CD14-positive monocyte (primary cell): ENCODE data around the gene SEC24D. TPM values are rescaled to one million over a fixed set of nuclear protein-coding genes. Genes with fewer than 3 reads are reported as not detected.

Source experiments
- DNase-seq, 3 donors: peaks; one replicate each; pipeline ENCODE4 v3.0.0-alpha.2; 2011 to 2022
- H2AFZ ChIP-seq: 2 replicates; pipeline ENCODE4 v1.6.0; 2012; ENCODE audit warnings: mild to moderate bottlenecking, low read depth, low read length, inconsistent platforms; ENCODE audit not compliant: insufficient read depth, poor library complexity, severe bottlenecking
- H3K27ac ChIP-seq, 2 donors: 1 replicate in 1 of 2; 2 replicates in 1 of 2; pipeline ENCODE4 v1.5.1; 2012 to 2013; ENCODE audit warnings: low read length in 2 of 2, control low read depth in 1 of 2, inconsistent platforms in 1 of 2, low read depth in 1 of 2, mild to moderate bottlenecking in 1 of 2
- H3K27me3 ChIP-seq, 2 donors: one replicate each; pipeline versions ENCODE4 v1.6.0 to v1.6.1; 2011 to 2013; ENCODE audit warnings: low read length in 2 of 2; ENCODE audit not compliant: control insufficient read depth in 2 of 2, insufficient read depth in 2 of 2
- H3K36me3 ChIP-seq, 2 donors: replicated peaks in 1 of 2; 1 replicate in 1 of 2; 2 replicates in 1 of 2; pipeline versions ENCODE4 v1.5.1 to v1.6.1; 2012 to 2013; ENCODE audit warnings: low read length in 2 of 2, control low read depth in 1 of 2, inconsistent platforms in 1 of 2, mild to moderate bottlenecking in 1 of 2; ENCODE audit not compliant: insufficient read depth in 2 of 2, control insufficient read depth in 1 of 2
- H3K4me1 ChIP-seq, 2 donors: 1 replicate in 1 of 2; 2 replicates in 1 of 2; pipeline versions ENCODE4 v1.5.1 to v1.6.1; 2012 to 2013; ENCODE audit warnings: low read length in 2 of 2, control low read depth in 1 of 2, inconsistent platforms in 1 of 2, mild to moderate bottlenecking in 1 of 2, moderate library complexity in 1 of 2; ENCODE audit not compliant: insufficient read depth in 2 of 2, control insufficient read depth in 1 of 2
- H3K4me2 ChIP-seq: replicated peaks from 2 replicates; pipeline ENCODE3; 2012; ENCODE audit warnings: low read length, moderate library complexity, mild to moderate bottlenecking; ENCODE audit not compliant: poor library complexity, severe bottlenecking; ENCODE audit errors: extremely low read depth
- H3K4me3 ChIP-seq, 3 experiments: fragments of 200-600 bp in 1 of 3; sonication (generic) in 1 of 3; replicated peaks in 1 of 3; 1 replicate in 2 of 3; 2 replicates in 1 of 3; pipeline ENCODE4 v1.5.1; 2011 to 2013; ENCODE audit warnings: low read length in 3 of 3, mild to moderate bottlenecking in 3 of 3, control low read depth in 2 of 3, low read depth in 2 of 3, inconsistent platforms in 1 of 3, moderate library complexity in 1 of 3
- H3K79me2 ChIP-seq: 2 replicates; pipeline ENCODE4 v1.6.0; 2012; ENCODE audit warnings: mild to moderate bottlenecking, control low read depth, inconsistent platforms, low read length, moderate library complexity; ENCODE audit not compliant: insufficient read depth
- H3K9ac ChIP-seq: 2 replicates; pipeline ENCODE4 v1.6.0; 2017; ENCODE audit warnings: low read length, mild to moderate bottlenecking; ENCODE audit not compliant: insufficient read depth, poor library complexity, severe bottlenecking
- H3K9me3 ChIP-seq, 2 donors: replicated peaks in 1 of 2; 1 replicate in 1 of 2; 2 replicates in 1 of 2; pipeline versions ENCODE4 v1.5.1 to v1.6.1; 2012 to 2013; ENCODE audit warnings: low read length in 2 of 2, control low read depth in 1 of 2; ENCODE audit not compliant: control insufficient read depth in 1 of 2, insufficient read depth in 1 of 2
- H4K20me1 ChIP-seq: 2 replicates; pipeline ENCODE4 v1.6.0; 2012; ENCODE audit warnings: mild to moderate bottlenecking, low read length, control low read depth, moderate library complexity; ENCODE audit not compliant: insufficient read depth
- H3K27ac Mint-ChIP-seq, 7 donors: one replicate each; pipeline ENCODE4 v1.8.0; 2020; ENCODE audit warnings: mild to moderate bottlenecking in 7 of 7, mixed read lengths in 7 of 7, moderate library complexity in 6 of 7, inconsistent platforms in 2 of 7
- H3K27me3 Mint-ChIP-seq, 3 donors: one replicate each; pipeline ENCODE4 v1.8.0; 2021 to 2022; ENCODE audit warnings: low read depth in 3 of 3, mild to moderate bottlenecking in 3 of 3, mixed read lengths in 3 of 3, moderate library complexity in 3 of 3, inconsistent platforms in 1 of 3
- H3K36me3 Mint-ChIP-seq, 2 donors: one replicate each; pipeline ENCODE4 v1.8.0; 2020; ENCODE audit warnings: mixed read lengths in 2 of 2, inconsistent platforms in 1 of 2, mild to moderate bottlenecking in 1 of 2
- H3K4me1 Mint-ChIP-seq: one replicate; pipeline ENCODE4 v1.8.0; 2020; ENCODE audit warnings: mild to moderate bottlenecking, mixed read lengths
- H3K4me3 Mint-ChIP-seq, 2 donors: one replicate each; pipeline ENCODE4 v1.8.0; 2020; ENCODE audit warnings: mild to moderate bottlenecking in 2 of 2, mixed read lengths in 2 of 2, moderate library complexity in 1 of 2
- H3K9me3 Mint-ChIP-seq, 7 donors: one replicate each; pipeline ENCODE4 v1.8.0; 2020 to 2022; ENCODE audit warnings: mixed read lengths in 7 of 7, mild to moderate bottlenecking in 6 of 7, moderate library complexity in 6 of 7, inconsistent platforms in 2 of 7
- CTCF ChIP-seq: fragments of 200-600 bp; IDR thresholded peaks from one replicate; pipeline ENCODE4 v1.8.0; 2022; ENCODE audit warnings: antibody characterized with exemption, mild to moderate bottlenecking
- WGBS: methylation state at CpG from one replicate; pipeline ENCODE4 v1.1.5; 2013; ENCODE audit warnings: missing lambda C conversion rate; ENCODE audit not compliant: insufficient coverage; 5-methylcytosine and 5-hydroxymethylcytosine counted together
- intact Hi-C, 2 donors: fragments of 100-400 bp; cut with micrococcal nuclease; formaldehyde crosslinking; loops; one replicate each; pipeline versions ENCODE4 v1.15.0 to v1.15.1; 2023
- polyA plus RNA-seq, 3 donors: library from polyadenylated mRNA; depleted of rRNA in 1 of 3; unstranded in 2 of 3; stranded (reverse) in 1 of 3; fragments of 300-500 nt in 2 of 3; fragments of >200 nt in 1 of 3; fragmentation: Illumina TruSeq in 2 of 3; gene quantifications; 1 replicate in 2 of 3; 2 replicates in 1 of 3; pipeline ENCODE4 v1.2.3, GENCODE V29; 2012 to 2021

The SEC24D gene
- polyA plus RNA-seq, 3 donors = 16.8 to 31.3 (median 22.6) TPM

GRCh38 chr4:118848901-118849300, 13.0 kb upstream of the SEC24D start:
- Histone ChIP-seq H3K79me2 (no peaks in the 10 kb centered on the region), H2AFZ (peak overlapping the region; percentile 11), H4K20me1 (no peaks in the 10 kb centered on the region), H3K27me3 (no peaks in the 10 kb centered on the region), H3K27ac (no peak overlapping the region), H3K4me3 (no peak overlapping the region), H3K36me3 (no peaks in the 10 kb centered on the region), H3K4me1 (peaks cover 6 to 8% of the 10 kb centered on the region in 2 donors), H3K9me3 (no peaks in the 10 kb centered on the region), H3K9ac (no peak overlapping the region), H3K4me2 (no peak overlapping the region)
- Mint-ChIP-seq H3K27me3 (peaks cover 0 to 8% (median 3%) of the 10 kb centered on the region in 3 donors), H3K27ac (no peak overlapping the region), H3K36me3 (no peaks in the 10 kb centered on the region), H3K4me3 (no peak overlapping the region), H3K4me1 (peaks cover 14% of the 10 kb centered on the region), H3K9me3 (no peaks in the 10 kb centered on the region)
- intact Hi-C loops = no loop called here
- no peak for TF ChIP-seq CTCF
- DNase-seq = no peak

DNA sequence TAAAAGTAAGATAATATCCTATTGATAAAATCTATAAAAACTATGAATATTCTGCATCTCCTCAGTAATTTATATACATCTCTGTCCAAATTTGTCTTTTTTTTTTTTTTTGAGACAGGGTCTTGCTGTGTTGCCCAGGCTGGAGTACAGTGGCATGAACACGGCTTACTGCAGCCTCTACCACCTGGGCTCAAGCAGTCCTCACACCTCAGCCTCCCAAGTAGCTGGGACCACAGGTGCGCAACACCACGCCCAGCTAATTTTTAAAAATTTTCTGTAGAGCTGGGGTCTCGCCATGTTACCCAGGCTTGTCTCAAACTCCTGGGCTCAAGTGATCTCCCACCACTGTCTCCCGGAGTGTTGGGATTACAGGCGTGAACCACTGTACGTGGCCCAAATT, 12.3 kb upstream of the SEC24D start:
- Mint-ChIP-seq H3K4me1 (peaks cover 14% of the 10 kb centered on the region), H3K27ac (no peak overlapping the region), H3K27me3 (peaks cover 0 to 8% (median 3%) of the 10 kb centered on the region in 3 donors), H3K36me3 (no peaks in the 10 kb centered on the region), H3K4me3 (no peak overlapping the region), H3K9me3 (no peaks in the 10 kb centered on the region)
- WGBS = 97% methylated on average over 6 of the region's 7 CpGs
- Histone ChIP-seq H3K27me3 (no peaks in the 10 kb centered on the region), H3K4me2 (no peak overlapping the region), H3K36me3 (no peaks in the 10 kb centered on the region), H3K4me1 (peaks cover 6 to 8% of the 10 kb centered on the region in 2 donors), H3K9me3 (no peaks in the 10 kb centered on the region), H4K20me1 (no peaks in the 10 kb centered on the region), H3K9ac (no peak overlapping the region), H3K79me2 (no peaks in the 10 kb centered on the region), H3K4me3 (no peak overlapping the region), H3K27ac (no peak overlapping the region), H2AFZ (no peak overlapping the region)
- intact Hi-C loops = no loop called here
- no peak for DNase-seq
- no peak for TF ChIP-seq CTCF
